HG03565 (cell line): Measurements from ENCODE around the gene UVSSA.
"Not testable (repeated sequence)": the region's sequence is repeated elsewhere in the genome, so short reads cannot be mapped to it uniquely, and the experiment has no call there.

Experiments used
- ATAC-seq: cut with Tn5 transposase; IDR thresholded peaks from one replicate; pipeline ENCODE4 v1.9.1; 2021; ENCODE audit warnings: mild to moderate bottlenecking, moderate library complexity; ENCODE audit not compliant: unreplicated experiment

Gene UVSSA

DNA sequence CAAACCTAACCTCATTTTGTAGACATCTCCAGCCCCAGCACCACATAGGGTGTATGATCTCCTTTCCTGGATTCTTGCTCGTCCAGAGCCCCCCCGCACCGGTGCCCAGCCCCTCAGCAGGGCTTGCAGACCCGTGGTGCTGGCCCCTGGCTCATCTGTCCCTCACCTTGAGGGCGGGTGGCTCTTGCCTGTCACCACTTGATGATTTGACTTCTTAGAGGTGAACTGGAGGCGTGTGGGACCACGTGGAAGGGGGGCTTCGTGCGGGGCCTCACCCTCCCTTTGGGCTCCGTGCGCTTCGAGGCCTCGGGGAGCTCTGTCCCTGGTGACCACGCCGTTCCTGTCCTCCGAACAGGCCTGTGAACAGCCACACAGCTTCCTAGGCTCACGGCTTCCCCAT lies 15.5 kb downstream of the UVSSA start:
- no peak for ATAC-seq

DNA sequence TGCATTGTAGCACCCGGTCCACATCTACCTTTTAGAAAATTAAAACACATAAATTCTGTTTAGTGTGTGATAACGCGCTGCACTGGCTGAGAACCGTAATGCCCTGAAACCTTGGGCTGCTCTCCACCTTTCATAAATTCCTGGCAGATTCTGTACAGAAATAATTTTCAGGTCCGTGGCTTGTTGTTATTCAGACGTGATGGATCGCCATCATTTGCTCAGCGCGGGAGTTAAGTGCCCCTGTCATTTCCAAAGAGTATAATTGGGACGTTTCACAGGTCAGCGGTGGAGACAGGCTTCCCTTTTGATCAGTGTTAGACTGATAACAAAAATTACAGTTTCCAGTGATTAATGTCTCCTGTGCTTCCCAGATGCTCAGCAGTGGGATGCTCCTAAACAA lies 16.5 kb downstream of the UVSSA start:
- ATAC-seq, result no peak

DNA sequence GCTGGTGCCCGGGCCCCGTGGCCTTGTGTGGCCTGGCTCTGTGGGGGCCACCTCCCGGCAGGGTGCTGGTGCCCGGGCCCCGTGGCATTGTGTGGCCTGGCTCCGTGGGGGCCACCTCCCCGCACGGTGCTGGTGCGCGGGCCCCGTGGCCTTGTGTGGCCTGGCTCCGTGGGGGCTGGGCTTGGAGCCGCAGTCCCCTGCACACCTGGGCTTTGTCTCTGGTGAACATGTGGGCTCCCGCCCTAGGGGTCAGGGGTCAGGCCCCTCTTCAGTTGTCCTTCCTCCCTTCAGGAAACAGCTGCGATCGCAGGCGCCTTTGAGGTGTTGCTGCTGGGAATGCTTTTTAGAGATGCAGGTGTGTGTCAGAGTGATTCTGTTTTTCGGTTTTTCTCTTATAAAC lies 17.2 kb downstream of the UVSSA start:
- no peak for ATAC-seq

DNA sequence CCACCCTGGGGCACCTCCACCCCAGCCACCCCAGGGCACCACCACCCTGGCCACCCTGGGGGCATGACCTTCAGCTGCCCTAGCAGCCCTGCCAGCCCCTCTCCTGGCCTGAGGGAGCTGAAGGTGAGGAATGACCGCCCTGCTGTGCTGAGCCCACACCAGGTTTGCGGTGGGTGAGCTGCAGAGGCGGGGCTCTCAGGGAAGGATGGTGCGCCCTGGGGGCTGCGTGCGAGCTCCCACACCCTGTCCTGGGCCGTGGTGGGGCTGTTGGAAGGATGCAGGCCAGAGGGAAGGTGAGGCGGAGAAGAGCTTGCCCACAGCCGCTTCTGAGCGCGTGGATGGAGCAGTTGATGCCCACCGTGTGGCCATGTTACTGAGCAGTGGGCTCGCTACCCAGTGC lies 17.7 kb downstream of the UVSSA start:
- no peak for ATAC-seq

DNA sequence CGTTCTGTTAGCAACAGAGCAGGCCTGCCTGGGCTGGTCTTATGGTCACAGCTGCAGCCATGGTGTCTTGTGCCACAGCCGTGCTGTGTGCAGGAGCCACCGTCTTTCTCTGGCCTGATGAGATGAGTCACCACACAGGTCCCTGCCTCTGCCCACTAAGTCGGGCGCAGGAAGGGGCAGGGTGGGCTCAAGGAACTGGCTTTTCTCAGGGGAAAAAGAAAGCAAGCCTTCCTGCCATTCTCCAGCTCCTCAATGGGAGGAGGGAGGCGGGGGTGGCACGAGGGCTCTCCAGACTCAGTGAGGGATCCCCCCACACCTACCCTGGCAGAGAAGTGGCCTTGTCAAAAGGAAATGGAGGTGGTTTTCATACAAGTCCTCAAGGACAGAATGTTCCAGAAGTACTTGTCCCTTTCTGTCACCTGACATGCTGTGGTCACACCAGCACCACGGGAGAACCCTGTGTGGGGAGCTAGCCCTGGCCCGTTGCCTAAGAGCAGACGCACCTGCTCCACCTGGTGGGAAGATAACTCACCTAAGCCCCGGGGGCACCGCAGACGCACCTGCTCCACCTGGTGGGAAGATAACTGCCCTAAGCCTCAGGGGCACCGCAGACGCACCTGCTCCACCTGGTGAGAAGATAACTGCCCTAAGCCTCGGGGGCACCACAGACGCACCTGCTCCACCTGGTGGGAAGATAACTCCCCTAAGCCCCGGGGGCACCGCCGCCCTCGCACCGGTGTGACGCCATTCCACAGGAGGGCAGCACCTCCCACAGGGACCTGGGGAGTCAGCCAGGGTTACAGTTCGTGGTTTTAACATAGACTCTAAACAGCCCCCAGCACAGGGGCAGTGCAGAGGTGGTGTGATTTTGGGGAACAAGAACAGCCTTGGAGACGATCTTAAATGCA lies 18.5 kb downstream of the UVSSA start:
- no peak for ATAC-seq

DNA sequence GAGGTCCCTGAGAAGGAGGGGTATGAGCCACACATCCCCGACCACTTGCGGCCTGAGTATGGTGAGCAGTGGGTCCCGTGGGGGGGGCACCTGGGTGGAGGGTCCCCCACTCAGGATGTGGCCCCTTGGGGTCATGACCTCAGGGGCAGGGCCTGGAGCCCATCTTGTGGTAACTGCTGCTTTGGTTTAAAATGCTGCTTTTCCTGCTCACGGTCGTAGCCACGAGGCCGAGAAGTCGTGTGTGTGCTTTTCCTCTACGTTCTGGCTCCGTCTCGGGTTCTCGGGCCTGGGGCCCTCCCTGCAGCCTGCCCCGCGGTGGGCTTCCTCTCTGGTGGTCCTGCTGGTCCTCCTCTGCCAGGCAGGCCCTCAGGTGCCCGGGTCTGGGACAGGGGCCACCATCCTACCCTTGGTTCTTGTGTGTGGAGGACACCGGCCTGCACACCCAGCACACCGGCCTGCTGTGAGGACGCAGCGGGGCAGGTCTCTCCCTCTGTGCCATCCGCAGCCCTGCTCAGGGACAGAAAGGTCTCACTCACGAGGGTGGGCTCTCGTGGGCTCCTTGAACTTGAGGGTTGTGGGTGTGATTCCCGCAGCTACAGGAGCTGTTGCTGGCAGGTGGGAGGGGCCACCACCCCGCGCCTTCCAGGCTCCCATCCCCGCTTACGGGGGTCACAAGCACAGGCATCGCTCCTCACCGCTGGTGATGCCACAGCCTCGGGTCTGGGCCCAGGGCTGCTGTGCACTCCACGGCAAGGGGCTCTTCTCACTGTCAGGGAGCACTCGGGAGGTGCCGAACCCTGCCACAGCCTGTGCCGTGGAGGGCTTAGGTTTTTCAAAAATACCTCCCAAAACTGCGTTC lies 19.6 kb downstream of the UVSSA start:
- ATAC-seq, result no peak

DNA sequence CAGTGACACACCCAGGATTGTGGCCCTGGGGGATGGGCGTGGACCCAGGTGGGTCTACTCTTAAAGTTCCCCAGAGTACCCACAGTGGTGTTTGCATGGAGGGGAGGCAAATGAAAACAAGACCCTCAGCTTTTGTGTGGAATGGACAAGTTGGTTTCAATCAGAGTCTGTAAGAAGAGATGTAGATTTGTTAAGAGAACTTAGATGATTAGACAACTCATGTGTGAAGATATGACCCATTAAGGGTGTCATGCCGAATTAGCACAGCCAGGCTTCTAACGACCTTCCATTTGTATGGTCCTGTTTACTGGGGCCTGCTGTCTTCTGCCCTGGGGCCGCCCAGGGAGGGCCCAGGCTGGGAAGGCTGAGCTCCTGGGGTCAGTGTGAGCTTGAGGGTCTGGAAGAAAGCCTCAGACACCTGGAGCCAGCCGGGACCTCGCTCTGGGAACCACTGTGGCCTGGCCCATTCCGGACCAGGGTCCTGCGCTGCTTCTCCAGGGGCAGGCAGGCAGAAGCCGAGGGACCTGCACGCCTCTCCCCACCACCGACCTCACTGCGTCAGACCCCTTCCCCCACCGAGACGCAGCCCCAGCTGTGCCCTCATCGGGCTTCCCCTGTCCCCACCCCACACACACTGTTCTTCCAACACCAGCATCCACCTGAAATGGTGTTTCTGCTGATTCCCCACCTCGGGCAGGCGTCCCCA lies 20.4 kb downstream of the UVSSA start:
- ATAC-seq, result no peak

DNA sequence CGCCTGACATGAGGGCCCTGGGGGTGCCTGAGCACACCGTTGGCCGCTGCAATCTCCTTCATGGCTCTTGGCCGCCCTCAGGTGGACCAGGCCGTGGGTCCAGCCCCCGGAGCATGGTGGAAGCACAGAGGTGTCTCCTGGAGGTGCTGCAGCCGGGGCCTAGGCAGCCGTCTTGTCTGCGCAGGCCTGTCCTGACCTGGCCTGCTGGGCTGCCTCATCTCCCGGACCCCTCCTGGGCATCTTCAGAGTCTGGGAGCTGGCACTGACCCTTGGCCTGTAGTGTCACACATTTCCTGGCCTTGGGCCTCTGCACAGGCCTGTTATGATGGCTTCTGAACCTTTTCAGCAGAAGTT lies 20.9 kb downstream of the UVSSA start:
- ATAC-seq, result no peak

DNA sequence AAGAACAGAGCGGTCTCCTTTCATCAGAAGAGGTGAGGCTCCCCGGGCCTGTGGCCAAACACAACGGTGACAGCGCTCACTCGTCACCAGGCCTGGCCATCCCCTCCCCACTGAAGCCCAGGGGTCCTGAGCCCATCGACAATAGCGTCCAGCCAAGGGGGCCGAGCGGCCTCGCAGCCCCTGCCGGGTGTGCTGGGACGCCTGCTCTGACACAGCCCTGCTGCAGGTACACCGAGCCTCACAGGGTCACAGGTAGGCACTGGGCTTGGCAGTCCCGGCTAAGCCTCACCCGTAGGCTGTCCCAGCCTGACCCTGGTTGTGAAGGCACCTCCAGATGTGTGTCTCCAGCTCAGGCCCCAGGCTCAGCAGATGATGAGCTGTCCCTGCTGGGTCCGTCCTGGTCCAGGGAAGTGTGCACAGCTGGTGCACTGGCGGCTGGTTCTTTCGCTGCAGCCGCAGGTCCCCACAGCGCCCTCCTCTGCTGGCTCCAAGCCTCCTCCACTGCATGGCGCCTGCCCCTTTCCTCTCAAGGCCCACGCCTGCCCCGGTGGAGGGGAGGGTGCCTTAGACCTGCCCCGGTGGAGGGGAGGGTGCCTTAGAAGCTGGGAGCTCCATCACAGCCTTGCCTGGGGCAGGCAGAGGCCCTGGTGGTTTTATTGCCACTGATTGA lies 21.5 kb downstream of the UVSSA start:
- ATAC-seq, result no peak

DNA sequence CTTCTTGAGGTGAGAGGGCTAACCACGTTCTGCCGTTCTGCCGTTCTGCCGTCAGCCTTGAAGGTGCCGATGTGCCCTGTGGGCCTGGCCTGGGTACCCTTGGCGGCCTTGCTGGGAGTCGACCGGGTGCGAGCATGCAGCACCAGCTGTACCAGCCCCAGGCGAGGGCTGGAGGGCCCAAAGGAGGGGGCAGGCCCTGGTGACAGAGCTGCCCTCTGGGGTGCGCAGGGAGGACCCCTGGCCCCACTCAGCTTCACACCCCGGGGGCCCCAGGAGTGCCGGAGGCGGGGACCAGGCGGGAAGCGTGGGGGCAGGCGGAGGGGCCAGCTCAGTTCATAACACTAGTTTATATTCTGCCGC lies 22.1 kb downstream of the UVSSA start:
- no peak for ATAC-seq

DNA sequence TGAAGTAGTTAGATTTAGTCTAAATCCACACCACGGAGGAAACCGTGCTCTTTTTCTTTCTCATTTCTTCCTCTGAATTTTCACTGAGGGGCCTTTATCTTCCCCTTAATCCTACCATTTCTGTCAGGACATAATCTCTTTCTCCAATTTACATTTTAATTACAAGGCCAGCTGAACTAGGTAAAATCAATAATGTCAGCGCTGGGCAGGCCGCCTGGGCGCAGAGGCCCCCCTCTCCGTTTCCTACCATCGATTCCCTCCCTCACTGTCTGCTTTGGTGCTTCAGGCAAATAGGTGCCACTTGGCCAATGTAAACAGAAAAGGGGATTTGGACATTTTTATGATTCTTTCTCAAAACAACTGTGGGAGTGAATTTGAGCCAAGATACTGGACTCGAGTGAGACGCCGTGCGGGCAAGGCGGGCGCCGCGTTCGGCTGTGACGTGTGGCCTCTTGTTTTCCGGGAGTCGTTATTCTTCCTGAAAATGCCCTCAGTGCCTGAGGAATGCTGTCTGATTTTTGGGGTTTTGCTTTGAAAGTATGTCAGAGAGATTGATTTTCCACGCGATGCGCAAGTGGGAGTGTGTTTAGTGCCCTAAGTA lies 22.6 kb downstream of the UVSSA start:
- ATAC-seq, result no peak

DNA sequence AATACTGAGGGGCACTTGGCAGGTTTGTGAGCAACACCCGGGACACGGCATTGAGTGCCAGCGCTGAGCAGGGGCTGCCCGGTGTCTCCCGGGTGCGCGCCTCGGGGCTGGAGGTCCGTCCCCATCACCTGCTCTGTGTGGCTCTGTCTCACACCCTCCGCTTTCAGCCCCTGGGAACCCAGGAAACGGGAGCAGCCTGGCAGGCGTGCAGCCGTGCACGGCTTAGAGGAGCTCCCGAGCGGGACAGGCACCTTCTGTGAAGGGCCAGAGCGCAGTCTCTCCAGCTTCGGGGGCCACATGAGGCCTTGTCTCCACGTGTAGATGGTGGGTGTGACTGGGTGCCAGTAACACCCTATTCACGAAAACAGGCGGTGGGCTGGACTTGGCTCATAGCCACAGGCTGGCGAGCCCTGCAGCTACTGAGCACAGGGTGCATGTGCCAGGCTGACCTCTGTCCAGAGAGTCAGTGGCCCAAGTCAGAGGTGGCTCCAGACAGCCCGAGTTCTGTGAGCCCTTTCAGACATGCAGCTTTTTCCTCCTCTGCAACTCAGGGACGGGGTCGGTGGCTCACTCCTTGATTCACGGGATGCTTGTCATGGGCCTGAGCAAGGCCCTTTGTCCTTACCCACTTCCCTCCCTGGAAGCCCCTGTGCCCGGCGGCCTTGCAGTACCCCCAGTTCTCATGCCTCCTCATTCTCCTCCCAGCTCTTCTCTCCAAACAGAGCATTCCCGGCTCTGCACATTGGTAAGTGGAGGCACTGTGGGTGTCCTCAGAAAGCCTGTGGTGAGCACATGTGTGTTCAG lies 23.5 kb downstream of the UVSSA start:
- ATAC-seq, result no peak

DNA sequence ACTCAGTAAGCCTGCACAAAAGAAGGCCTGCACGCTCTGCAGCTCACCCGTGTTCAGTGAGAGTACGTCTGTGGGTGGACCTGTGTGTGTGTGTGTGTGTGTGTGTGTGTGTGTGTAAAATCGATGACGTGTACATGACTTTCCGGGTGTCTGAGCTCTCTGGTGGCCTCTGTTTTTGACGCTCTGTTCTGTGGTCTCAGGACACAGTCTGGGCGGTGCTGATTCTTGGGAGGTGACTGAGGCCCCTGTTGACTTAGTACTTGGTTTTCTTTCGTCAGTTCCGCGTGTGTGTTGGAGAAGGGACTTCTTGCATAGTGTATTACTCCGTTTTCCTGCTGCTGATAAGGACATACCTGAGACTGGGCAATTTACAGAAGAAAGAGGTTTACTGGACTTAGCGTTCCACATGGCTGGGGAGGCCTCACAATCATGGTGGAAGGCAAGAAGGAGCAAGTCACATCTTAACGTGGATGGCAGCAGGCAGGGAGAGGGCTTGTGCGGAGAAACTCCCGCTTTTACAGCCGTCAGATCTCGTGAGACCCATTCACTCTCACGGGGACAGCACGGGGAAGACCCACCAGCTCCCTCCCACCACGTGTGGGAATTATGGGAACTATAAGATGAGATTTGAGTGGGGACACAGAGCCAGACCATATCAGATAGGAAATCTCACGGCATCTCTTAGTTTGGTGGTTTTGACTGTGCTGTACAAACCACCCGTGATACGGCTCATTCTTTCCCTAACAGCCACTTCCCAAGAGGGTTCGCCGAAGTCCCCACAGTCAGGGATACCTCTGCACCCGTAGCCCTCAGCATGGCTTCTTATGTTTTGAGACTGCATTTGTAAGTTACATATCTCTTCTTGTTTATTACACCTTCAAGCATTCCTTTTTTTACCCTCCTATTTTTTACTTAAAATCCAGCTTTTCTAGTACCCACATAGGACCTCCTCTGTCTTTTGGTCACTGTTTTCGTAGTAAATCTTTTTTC lies 24.5 kb downstream of the UVSSA start:
- no peak for ATAC-seq

DNA sequence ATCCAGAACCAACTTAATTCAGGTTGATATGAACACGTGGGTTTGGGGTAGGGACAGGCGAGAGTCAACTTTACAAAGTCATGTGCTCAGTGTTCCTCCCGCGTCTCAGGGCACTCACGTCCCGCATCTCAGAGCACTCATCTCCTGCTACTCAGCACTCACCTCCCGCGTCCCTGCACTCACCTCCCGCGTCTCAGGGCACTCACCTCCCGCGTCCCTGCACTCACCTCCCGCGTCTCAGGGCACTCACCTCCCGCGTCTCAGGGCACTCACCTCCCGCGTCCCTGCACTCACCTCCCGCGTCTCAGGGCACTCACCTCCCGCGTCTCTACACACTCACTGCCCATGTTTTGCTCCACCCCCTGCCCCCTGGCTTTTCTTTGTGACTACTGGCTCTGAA lies 25.6 kb downstream of the UVSSA start:
- not testable (repeated sequence) for ATAC-seq

DNA sequence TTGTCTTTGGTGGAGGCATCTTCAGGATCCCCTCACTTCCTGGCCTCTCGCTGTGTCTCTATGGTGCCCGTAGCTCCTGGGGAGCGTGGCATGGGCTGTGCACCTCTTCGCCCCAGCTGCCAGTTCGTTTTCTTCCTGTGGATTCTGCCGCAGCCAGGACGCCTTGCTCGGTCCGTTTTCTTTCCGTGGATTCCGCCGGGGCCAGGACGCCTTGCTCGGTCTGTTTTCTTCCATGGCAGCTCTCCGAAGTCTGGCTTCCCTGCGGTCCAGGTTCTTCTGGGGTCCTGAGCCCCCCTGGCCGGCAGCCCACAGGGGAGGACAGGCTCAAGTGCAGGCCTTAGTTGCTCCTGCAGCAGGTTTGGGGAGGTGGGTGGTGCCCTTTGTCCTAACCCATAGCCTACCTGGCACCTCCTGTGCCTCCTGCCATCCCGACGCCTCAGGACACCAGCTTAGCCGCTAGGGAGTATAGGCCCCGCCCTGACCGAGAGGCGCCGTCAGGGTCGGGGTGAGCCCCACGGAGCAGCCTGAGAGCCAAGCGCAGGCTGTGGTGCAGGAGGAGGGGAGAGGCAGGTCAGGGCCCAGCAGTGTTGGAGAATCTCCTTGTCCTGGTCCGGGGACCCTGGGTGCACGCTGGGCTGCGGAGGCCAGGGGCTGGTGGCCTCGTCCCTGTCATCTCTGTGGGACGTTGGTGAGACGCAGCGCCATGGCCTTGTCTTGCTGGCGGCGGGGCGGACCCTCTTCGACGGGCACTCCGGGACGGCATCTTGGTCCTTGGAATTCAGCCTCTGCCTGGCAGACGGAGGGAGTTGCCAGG lies 27.1 kb downstream of the UVSSA start:
- ATAC-seq, result no peak

DNA sequence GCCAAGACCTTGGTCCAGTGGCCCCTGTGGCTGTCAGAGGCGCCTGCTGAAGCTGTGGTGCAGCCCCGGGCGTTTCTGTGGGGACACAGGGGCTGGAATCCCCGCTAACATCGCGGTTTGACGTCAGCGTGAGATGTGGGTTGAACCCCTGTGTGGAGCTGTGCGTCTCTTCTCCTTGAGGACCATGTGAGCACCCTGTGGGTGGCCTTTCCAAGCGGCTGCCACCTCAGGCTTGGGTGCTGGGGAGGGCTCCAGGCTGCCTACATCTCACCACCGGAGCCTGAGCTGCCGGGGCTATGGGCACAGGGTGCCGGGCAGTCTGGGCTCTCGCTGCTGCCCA lies 27.7 kb downstream of the UVSSA start:
- ATAC-seq, result no peak

DNA sequence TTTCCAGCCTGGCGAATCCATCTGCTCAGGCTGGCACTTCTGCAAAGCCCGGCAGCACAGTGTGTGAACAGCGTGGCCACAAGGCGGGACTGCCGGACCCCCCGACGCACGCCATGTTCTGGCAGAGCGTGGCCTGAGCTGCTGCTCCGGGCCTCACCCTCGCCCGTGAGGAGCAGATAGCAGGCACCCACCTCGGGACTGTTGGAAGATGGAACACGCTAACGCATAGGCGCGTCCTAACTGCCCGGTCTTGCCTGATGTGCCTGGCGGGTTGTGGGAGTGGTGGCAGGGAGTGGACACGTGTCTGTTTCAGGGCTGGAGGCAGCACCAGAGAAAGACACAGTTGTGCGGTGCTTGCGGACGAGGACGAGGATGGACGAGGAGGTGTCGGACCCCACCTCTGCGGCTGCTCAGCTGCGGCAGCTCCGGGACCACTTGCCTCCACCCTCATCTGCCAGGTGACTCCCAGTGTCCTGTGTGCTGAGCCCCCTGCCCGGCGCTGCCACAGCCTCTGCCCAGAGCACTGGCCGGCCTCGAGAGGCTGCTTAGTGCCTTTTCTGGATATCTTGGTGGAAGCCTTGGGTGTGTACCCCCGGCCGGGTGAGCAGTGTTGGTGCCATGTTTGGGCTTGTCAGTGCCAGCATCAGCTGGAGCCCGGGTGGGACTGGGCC lies 28.2 kb downstream of the UVSSA start:
- no peak for ATAC-seq
